Skeletal muscle satellite cell (primary cell): Measurements from ENCODE around the gene COPZ2.
"Not testable (repeated sequence)": the region's sequence is repeated elsewhere in the genome, so short reads cannot be mapped to it uniquely, and the experiment has no call there.

Experiments
- H3K27me3 ChIP-seq: 2 replicates; pipeline ENCODE4 v1.7.0; 2013; ENCODE audit warnings: low read length; ENCODE audit not compliant: control insufficient read depth, insufficient read depth
- H3K36me3 ChIP-seq: 2 replicates; pipeline ENCODE4 v1.7.0; 2013; ENCODE audit warnings: mild to moderate bottlenecking, control low read depth, low read length; ENCODE audit not compliant: insufficient read depth
- H3K4me1 ChIP-seq: 2 replicates; pipeline ENCODE4 v1.7.0; 2013; ENCODE audit warnings: low read length; ENCODE audit not compliant: control insufficient read depth, insufficient read depth
- H3K4me2 ChIP-seq: 2 replicates; pipeline ENCODE4 v1.7.0; 2013; ENCODE audit warnings: mild to moderate bottlenecking, low read length
- H3K4me3 ChIP-seq: 2 replicates; pipeline ENCODE4 v1.7.0; 2013; ENCODE audit warnings: low read length
- H3K9ac ChIP-seq: 2 replicates; pipeline ENCODE4 v1.7.0; 2013; ENCODE audit warnings: mild to moderate bottlenecking, low read depth, low read length, moderate library complexity
- H3K9me3 ChIP-seq: replicated peaks from 2 replicates; pipeline ENCODE4 v1.7.0; 2013; ENCODE audit warnings: mild to moderate bottlenecking, control low read depth, low read length

COPZ2 gene

DNA sequence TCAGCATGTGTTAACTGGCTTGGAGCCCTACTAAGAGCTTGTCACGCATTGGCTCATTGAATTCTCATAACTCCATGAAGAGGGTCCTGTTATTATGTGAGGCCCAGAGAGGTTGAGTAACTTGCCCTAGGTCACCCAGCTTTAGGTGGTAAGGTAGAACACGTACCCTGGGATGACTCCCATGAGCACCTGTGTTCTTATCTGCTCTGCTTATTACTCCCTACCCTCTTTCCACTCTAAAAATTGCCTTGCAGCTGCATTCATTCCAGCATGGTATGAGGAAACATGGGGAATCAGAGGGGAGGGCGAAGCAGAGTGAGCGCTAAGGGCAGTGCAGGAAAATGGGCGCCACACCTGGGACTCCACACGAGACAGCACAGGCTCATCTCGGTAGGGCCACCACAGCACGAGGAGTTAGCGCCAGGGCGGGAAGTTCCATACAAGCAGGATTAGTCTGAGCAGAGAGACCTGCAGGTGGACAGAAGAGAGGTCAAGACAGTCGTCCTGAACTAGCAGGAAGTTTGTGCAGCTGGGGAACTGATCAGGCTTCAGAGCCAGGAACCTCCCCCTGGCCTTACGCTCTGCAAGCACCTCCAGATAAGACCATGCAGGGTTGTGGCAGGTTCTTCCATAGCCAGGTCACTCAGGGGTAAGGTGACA is 10.1 kb downstream of the COPZ2 start:
- H3K4me2 ChIP-seq = no peak overlapping the region
- H3K4me3 ChIP-seq = no peak overlapping the region
- peak overlapping the region; percentile 66 for H3K9ac ChIP-seq
- no peaks in the 10 kb centered on the region for H3K27me3 ChIP-seq
- H3K4me1 ChIP-seq = peaks cover 47% of the 10 kb centered on the region
- peaks cover 2% of the 10 kb centered on the region for H3K36me3 ChIP-seq
- H3K9me3 ChIP-seq = no peaks in the 10 kb centered on the region

GRCh38 chr17:48026502-48027321 is 10.9 kb downstream of the COPZ2 start:
- Histone ChIP-seq H3K4me1 (peaks cover 47% of the 10 kb centered on the region), H3K36me3 (no peaks in the 10 kb centered on the region), H3K9ac (peak overlapping the region; percentile 66)

DNA sequence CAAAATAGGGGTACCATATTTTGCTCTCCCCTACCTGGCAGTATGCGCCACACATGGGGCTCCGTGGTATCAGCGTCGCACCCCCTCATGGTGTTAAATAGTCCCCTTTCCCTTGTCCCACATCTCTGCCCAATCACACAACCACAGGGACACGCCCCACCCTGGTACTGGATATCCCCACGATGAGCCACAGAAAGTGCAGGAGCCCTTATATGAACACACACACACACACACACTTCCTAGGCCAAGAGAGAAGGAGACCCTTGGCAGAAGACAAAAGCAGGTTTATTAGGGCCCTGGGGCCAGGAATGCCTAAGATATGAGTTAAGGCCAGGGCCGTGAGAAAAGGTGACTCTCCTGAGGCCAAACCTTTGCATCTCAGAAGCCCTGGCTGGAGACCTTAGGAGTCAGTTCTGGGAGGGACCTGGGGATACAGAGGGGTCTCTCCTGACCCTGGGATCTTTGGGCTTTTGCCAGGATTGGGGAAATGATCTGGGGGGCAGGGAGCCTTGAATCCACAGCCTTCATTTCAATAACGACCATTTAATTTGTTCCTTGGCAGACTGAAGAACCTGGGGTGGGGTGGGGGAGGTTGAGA is 11.6 kb downstream of the COPZ2 start:
- Histone ChIP-seq H3K4me3 (peak overlapping the region; percentile 73), H3K36me3 (no peaks in the 10 kb centered on the region), H3K4me1 (peaks cover 47% of the 10 kb centered on the region), H3K9me3 (no peaks in the 10 kb centered on the region), H3K4me2 (peak overlapping the region; percentile 93), H3K9ac (peak overlapping the region; percentile 22), H3K27me3 (no peaks in the 10 kb centered on the region)

More at GRCh38 chr17:48026502-48027321, 10.9 kb downstream of the COPZ2 start:
- Histone ChIP-seq H3K4me2 (peak overlapping the region; percentile 93), H3K9me3 (no peaks in the 10 kb centered on the region), H3K27me3 (no peaks in the 10 kb centered on the region), H3K4me3 (no peak overlapping the region)

GRCh38 chr17:48025040-48025903 is 12.3 kb downstream of the COPZ2 start:
- H3K9me3 ChIP-seq = no peaks in the 10 kb centered on the region
- peaks cover 41% of the 10 kb centered on the region for H3K4me1 ChIP-seq
- peak overlapping the region; percentile 73 for H3K4me3 ChIP-seq
- H3K4me2 ChIP-seq = peak overlapping the region; percentile 97
- no peaks in the 10 kb centered on the region for H3K36me3 ChIP-seq
- H3K9ac ChIP-seq = peak overlapping the region; percentile 86
- H3K27me3 ChIP-seq = no peaks in the 10 kb centered on the region

DNA sequence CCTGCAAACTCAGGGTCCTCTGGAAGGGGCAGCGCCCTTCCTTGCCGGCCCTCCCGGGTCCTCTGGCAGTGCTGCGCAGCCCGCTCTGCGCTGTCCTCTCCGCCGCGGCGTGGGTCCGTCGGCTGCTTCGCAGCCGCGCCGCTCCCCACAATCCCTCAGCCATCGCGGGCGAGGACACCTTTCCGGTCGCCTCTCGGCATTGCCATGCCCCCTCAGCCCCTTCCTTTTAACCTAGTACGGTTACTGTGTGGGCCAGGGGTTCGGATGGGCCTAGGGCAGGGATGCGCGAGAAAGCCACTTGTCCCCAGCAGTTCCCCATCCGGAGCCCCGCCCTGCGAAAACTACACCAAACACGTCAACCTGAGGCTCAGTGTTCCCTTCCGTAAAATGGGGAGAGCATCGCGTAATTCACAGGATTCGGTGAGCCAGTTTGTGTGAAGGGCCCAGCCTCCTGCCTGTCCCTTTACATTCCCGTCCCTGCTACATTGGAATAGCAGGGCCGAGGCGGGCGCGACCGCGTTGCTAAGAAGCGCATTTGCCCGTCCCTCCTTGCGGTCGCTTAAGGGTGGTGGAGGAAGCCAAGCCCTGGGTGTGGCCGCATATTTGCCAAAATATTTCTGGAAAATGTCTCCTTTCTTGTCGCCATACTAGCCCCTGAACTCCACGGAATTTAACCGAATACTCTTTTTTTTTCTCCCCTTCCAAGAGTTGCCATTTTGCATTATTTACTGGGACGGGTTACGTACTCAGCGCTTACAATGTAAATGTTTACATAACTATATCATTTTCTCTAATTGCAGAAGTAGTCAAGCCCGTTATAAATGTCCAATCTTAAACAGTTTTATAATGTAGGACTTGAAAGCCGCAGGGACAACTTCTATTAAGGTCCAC is 13.2 kb downstream of the COPZ2 start:
- Histone ChIP-seq H3K36me3 (no peaks in the 10 kb centered on the region), H3K4me3 (peak overlapping the region; percentile 73)

DNA sequence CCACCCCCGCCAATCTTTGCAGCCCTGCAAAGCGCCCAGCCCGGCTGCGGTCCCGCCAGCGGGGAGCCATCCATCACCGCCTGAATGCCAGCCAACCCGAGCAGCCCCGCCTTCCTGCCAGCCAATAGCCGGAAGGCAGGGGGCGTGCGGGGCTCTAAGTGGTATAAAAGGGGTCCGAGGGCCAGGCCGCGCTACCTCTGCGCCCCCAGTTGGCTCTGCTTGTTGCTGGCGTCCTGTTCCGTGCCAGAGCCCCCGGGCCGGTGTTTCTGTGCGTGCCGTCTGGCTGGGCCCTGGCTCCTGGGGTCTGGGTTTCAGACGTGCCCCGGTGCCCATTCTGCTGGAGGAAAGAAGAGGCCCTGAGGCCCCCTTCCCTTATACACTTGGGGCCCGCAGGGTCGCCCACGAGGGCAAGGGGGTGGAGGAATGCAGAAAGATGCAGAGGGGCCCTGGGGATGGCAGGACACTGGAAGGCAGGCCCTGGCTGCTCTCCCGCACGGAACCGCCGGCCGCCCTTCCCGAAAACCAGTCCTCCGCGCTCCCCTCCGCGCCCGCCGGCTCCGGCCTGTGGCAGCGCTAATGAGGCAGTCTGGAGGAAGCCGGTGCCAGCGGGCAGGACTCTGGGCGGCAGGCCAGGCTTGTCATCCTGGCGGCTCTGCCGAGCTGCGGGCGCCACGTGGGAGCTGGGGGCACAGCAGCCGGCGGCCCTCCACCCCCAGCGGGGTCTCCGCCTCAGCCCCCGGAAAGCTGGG is 14.0 kb downstream of the COPZ2 start:
- Histone ChIP-seq H3K4me1 (peaks cover 40% of the 10 kb centered on the region), H3K4me2 (peak overlapping the region; percentile 97), H3K36me3 (no peaks in the 10 kb centered on the region), H3K4me3 (peak overlapping the region; percentile 73), H3K9ac (peak overlapping the region; percentile 86), H3K27me3 (no peaks in the 10 kb centered on the region), H3K9me3 (no peaks in the 10 kb centered on the region)

More for the DNA sequence above, 13.2 kb downstream of the COPZ2 start:
- Histone ChIP-seq H3K4me2 (peak overlapping the region; percentile 97), H3K9ac (peak overlapping the region; percentile 86), H3K4me1 (peaks cover 40% of the 10 kb centered on the region), H3K27me3 (no peaks in the 10 kb centered on the region), H3K9me3 (no peaks in the 10 kb centered on the region)

- Histone ChIP-seq H3K9me3 (no peaks in the 10 kb centered on the region), H3K9ac (no peak overlapping the region), H3K27me3 (no peaks in the 10 kb centered on the region), H3K36me3 (no peaks in the 10 kb centered on the region), H3K4me1 (peaks cover 40% of the 10 kb centered on the region), H3K4me2 (peak overlapping the region; percentile 97), H3K4me3 (no peak overlapping the region)
Observed at GRCh38 chr17:48022901-48023300, 14.7 kb downstream of the COPZ2 start.

DNA sequence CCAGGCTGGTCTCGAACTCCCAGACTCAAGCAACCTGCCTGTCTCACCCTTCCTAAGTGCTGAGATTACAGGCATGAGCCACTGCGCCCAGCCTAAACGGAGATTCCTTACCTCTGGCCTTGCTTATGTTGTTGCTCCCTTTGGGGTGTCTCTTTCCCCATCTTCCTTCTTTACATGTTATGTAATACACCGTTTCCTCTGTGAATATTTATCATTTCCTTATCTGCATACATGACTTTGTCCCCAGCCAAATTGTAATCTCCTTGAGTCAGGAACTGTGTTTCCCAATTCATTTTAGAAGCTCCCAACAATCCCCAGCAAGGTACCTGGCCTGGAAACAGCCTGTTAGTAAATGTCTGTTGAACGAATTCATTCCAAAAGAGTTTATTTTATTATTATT is 15.7 kb downstream of the COPZ2 start:
- Histone ChIP-seq H3K27me3 (no peaks in the 10 kb centered on the region), H3K9ac (no peak overlapping the region), H3K4me2 (no peak overlapping the region), H3K9me3 (no peaks in the 10 kb centered on the region), H3K36me3 (no peaks in the 10 kb centered on the region), H3K4me1 (peaks cover 38% of the 10 kb centered on the region), H3K4me3 (no peak overlapping the region)

GRCh38 chr17:48017817-48018158 is 19.8 kb downstream of the COPZ2 start:
- H3K4me1 ChIP-seq, H3K4me2 ChIP-seq, H3K9me3 ChIP-seq, H3K9ac ChIP-seq, H3K36me3 ChIP-seq, H3K4me3 ChIP-seq, H3K27me3 ChIP-seq: not testable (repeated sequence)

DNA sequence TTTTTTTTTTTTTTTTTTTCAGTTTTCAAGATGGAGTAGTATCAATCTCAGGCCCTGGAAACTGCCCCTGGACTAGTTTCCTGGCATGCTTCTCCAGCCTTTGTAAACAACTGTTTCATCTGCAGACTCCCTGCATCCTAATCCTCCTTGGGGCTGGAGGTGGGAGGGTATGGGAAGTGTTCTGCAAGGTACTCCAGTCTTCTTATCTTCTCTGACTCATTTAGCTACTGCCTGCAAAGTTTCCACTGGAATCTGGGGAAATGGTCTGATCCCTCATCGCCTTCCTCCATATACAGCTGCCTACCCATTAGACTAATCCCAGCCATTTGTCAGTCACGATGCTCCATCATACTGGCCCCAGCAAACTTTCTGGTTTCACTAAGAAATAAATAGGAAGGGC is 21.5 kb downstream of the COPZ2 start:
- H3K9me3 ChIP-seq = no peaks in the 10 kb centered on the region
- peaks cover 10% of the 10 kb centered on the region for H3K4me1 ChIP-seq
- H3K27me3 ChIP-seq = peaks cover 11% of the 10 kb centered on the region

More for the DNA sequence above, 21.5 kb downstream of the COPZ2 start:
- H3K36me3 ChIP-seq = no peaks in the 10 kb centered on the region
- H3K9ac ChIP-seq = no peak overlapping the region
- no peak overlapping the region for H3K4me3 ChIP-seq
- no peak overlapping the region for H3K4me2 ChIP-seq
